ENCODE results near the gene METTL17. TPM values are rescaled to one million over a fixed set of nuclear protein-coding genes. Genes with fewer than 3 reads are reported as not detected.
A peak's percentile ranks its signal among the peaks of the same experiment; 100 is the strongest.

METTL17 gene
- total and polyA plus RNA-seq, 9 of the 15 experiments (the other 6 are each of a cell fraction or from before 2014, with no cell fraction given): 65.6 to 150 (median 90.0) TPM

- TF ChIP-seq PHB (CRISPR knock-in tag; IDR thresholded peaks at IDR 0.05) (no peak), ATF3 (IDR thresholded peaks at IDR 0.05) (no peak), ATF3 (CRISPR knock-in tag; conservative IDR thresholded peaks at IDR 0.05) (no peak), TAF7 (tag; IDR thresholded peaks at IDR 0.05) (peak; percentile 54; the same call in 1 of the 2 replicates), ZBTB17 (CRISPR knock-in tag; IDR thresholded peaks at IDR 0.05) (no peak), ESRRB (CRISPR knock-in tag; IDR thresholded peaks at IDR 0.05; ENCODE audit: borderline replicate concordance) (no peak), KLF6 (CRISPR knock-in tag; IDR thresholded peaks at IDR 0.05; ENCODE audit: borderline replicate concordance) (no peak), ELF1 (tag; IDR thresholded peaks at IDR 0.05) (0 out of 2 replicates have a peak, but pooled peaks have one; percentile 9), ETV6 (IDR thresholded peaks at IDR 0.05; ENCODE audit: borderline replicate concordance in 1 of 2, low read depth in 2 of 2, low read length in 1 of 2) (no peak), ETV6 (CRISPR knock-in tag; IDR thresholded peaks at IDR 0.05; ENCODE audit: borderline replicate concordance) (no peak), RHOXF2B (CRISPR knock-in tag; conservative IDR thresholded peaks at IDR 0.05) (no peak), THRA (IDR thresholded peaks at IDR 0.05) (no peak), RBM14 (IDR thresholded peaks at IDR 0.05; ENCODE audit: borderline replicate concordance, insufficient read depth, low read depth, low read length) (no peak), ZNF224 (CRISPR knock-in tag; IDR thresholded peaks at IDR 0.05) (no peak), MNT (conservative IDR thresholded peaks at IDR 0.05) (peak in 1 of 2 experiments; percentile 58; a peak in 2 of 4 replicates), ATF7 (IDR thresholded peaks at IDR 0.05) (peak; percentile 45; the same call in 1 of the 2 replicates), SRSF7 (optimal IDR thresholded peaks at IDR 0.05; ENCODE audit: low read depth, low read length) (no peak), BHLHE40 (IDR thresholded peaks at IDR 0.05; ENCODE audit: low read length) (peak; percentile 60), RB1 (IDR thresholded peaks at IDR 0.05; ENCODE audit: low read depth) (peak; percentile 68; the same call in 1 of the 2 replicates), SLC30A9 (CRISPR knock-in tag; IDR thresholded peaks at IDR 0.05) (no peak), PYGO2 (tag; IDR thresholded peaks at IDR 0.05) (no peak), BDP1 (IDR thresholded peaks at IDR 0.05; ENCODE audit: insufficient read depth, insufficient read length) (no peak), TBP (optimal IDR thresholded peaks at IDR 0.05; ENCODE audit: low read depth, low read length) (peak; percentile 43), TAF1 (IDR thresholded peaks at IDR 0.05; ENCODE audit: control insufficient read depth, extremely low read depth, insufficient read depth, low read length, severe bottlenecking) (peak; percentile 40)
Observed at GRCh38 chr14:20989787-20990600, at the start of gene METTL17 (continued).

All from K562 (cell line).